Natural killer cell (primary cell): ENCODE data around the gene FCAMR. TPM values are rescaled to one million over a fixed set of nuclear protein-coding genes. Genes with fewer than 3 reads are reported as not detected.
A peak's percentile ranks its signal among the peaks of the same experiment; 100 is the strongest.
"Not testable (repeated sequence)": the region's sequence is repeated elsewhere in the genome, so short reads cannot be mapped to it uniquely, and the experiment has no call there.

Experiments used
- ATAC-seq, 3 donors: fragments of 150-1000 bp in 2 of 3; fragments of 200-7000 bp in 1 of 3; cut with Tn5 transposase; 1 replicate in 1 of 3; 2 replicates in 2 of 3; pipeline ENCODE4 v1.10.0; 2021; ENCODE audit warnings: mild to moderate bottlenecking in 2 of 3, moderate library complexity in 2 of 3
- DNase-seq, 2 donors: peaks; one replicate each; pipeline versions ENCODE4 v3.0.0 to v3.0.0-alpha.2; 2013 to 2021; ENCODE audit warnings: mixed read lengths in 1 of 2
- H3K27ac ChIP-seq: one replicate; pipeline ENCODE4 v1.5.1; 2013; ENCODE audit warnings: mild to moderate bottlenecking, low read length
- H3K27me3 ChIP-seq: one replicate; pipeline ENCODE4 v1.6.1; 2013; ENCODE audit warnings: low read length; ENCODE audit not compliant: control insufficient read depth, insufficient read depth
- H3K36me3 ChIP-seq: one replicate; pipeline ENCODE4 v1.6.1; 2013; ENCODE audit warnings: low read length; ENCODE audit not compliant: control insufficient read depth, insufficient read depth
- H3K4me1 ChIP-seq: one replicate; pipeline ENCODE4 v1.6.1; 2013; ENCODE audit warnings: low read length; ENCODE audit not compliant: control insufficient read depth, insufficient read depth
- H3K4me3 ChIP-seq: one replicate; pipeline ENCODE4 v1.5.1; 2013; ENCODE audit warnings: low read length
- H3K9me3 ChIP-seq: one replicate; pipeline ENCODE4 v1.6.1; 2013; ENCODE audit warnings: low read length; ENCODE audit not compliant: control insufficient read depth, insufficient read depth
- H3K27ac Mint-ChIP-seq, 2 donors: one replicate each; pipeline ENCODE4 v1.8.0; 2022; ENCODE audit warnings: mild to moderate bottlenecking in 2 of 2, mixed read lengths in 2 of 2, moderate library complexity in 1 of 2
- H3K27me3 Mint-ChIP-seq, 2 donors: one replicate each; pipeline ENCODE4 v1.8.0; 2022; ENCODE audit warnings: low read depth in 2 of 2, mixed read lengths in 2 of 2
- H3K36me3 Mint-ChIP-seq: one replicate; pipeline ENCODE4 v1.8.0; 2022; ENCODE audit warnings: mixed read lengths
- H3K4me1 Mint-ChIP-seq, 2 donors: one replicate each; pipeline ENCODE4 v1.8.0; 2022; ENCODE audit warnings: mixed read lengths in 2 of 2
- H3K4me3 Mint-ChIP-seq: one replicate; pipeline ENCODE4 v1.8.0; 2022; ENCODE audit warnings: mild to moderate bottlenecking, moderate library complexity, mixed read lengths
- H3K9me3 Mint-ChIP-seq, 2 donors: one replicate each; pipeline ENCODE4 v1.8.0; 2022; ENCODE audit warnings: mixed read lengths in 2 of 2
- WGBS: methylation state at CpG from one replicate; pipeline ENCODE4 v1.1.7; 2013; ENCODE audit warnings: missing lambda C conversion rate; ENCODE audit not compliant: insufficient coverage; 5-methylcytosine and 5-hydroxymethylcytosine counted together
- intact Hi-C: fragments of 100-400 bp; cut with micrococcal nuclease; formaldehyde crosslinking; loops from one replicate; pipeline ENCODE4 v1.14.2; 2022
- total RNA-seq, 4 donors: library from RNA; stranded (reverse); fragments of 120-200 nt in 1 of 4; gene quantifications; one replicate each; pipeline versions ENCODE4 v1.2.3 to v1.2.4, GENCODE V29; 2013 to 2022
- TF ChIP-seq, protein P1 (sequence below): fragments of 200-600 bp; IDR thresholded peaks from one replicate; pipeline ENCODE4 v1.8.0; 2022; ENCODE audit warnings: antibody characterized with exemption

The FCAMR gene
- total RNA-seq, 3 donors from 2014 or later (not counting 1 experiment from before 2014, with no cell fraction given), result not detected

DNA sequence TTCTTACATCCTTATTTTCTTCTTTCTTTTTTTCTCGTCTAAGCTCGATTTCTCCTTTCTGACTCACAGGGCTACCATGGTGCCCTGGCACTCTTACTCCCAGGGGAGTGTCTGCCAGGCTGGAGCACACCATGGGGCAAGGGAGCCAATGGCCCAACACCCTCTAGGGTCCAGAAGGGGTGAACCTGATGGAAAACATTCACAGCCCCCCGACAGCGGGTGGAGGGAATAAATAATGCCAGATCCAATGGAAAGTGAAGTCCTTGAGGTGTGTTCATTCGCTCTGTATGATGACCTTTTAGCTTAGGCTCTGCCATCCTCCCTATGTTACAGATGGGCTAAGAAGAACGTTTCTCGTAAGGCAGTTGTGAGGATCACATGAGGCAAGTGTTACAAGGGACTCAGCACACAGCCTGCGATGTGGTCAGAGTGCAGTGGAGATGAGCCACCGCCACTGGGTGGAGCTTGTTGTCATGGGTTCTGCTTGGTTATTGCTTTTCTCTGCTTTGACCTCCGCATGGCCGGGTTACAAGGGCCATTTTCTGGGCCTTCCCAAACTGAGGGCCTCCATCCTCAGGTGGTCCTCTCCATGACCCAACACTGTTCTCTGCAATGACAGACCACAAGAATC lies 45.0 kb downstream of the FCAMR start:
- H3K4me1 Mint-ChIP-seq, result peaks cover 9 to 17% of the 10 kb centered on the region in 2 donors

GRCh38 chr1:206924592-206925105 lies 45.6 kb downstream of the FCAMR start:
- Histone ChIP-seq H3K4me1 (peaks cover 76% of the 10 kb centered on the region), H3K4me3 (no peak overlapping the region), H3K27ac (peak overlapping the region; percentile 93), H3K9me3 (no peaks in the 10 kb centered on the region), H3K27me3 (no peaks in the 10 kb centered on the region), H3K36me3 (no peaks in the 10 kb centered on the region)
- no peak overlapping the region for H3K4me3 Mint-ChIP-seq
- H3K27ac Mint-ChIP-seq, result no peak overlapping the region
- TF ChIP-seq, protein P1, sequence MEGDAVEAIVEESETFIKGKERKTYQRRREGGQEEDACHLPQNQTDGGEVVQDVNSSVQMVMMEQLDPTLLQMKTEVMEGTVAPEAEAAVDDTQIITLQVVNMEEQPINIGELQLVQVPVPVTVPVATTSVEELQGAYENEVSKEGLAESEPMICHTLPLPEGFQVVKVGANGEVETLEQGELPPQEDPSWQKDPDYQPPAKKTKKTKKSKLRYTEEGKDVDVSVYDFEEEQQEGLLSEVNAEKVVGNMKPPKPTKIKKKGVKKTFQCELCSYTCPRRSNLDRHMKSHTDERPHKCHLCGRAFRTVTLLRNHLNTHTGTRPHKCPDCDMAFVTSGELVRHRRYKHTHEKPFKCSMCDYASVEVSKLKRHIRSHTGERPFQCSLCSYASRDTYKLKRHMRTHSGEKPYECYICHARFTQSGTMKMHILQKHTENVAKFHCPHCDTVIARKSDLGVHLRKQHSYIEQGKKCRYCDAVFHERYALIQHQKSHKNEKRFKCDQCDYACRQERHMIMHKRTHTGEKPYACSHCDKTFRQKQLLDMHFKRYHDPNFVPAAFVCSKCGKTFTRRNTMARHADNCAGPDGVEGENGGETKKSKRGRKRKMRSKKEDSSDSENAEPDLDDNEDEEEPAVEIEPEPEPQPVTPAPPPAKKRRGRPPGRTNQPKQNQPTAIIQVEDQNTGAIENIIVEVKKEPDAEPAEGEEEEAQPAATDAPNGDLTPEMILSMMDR, result no peak
- H3K9me3 Mint-ChIP-seq, result no peaks in the 10 kb centered on the region
- ATAC-seq (peak; percentile 1 to 4 (median 3)), DNase-seq (peak; percentile 43 to 47)
- peaks cover 4 to 17% of the 10 kb centered on the region in 2 donors for H3K4me1 Mint-ChIP-seq
- no peaks in the 10 kb centered on the region for H3K36me3 Mint-ChIP-seq
- WGBS, result 38% methylated on average over 8 of the region's 8 CpGs
- no peaks in the 10 kb centered on the region for H3K27me3 Mint-ChIP-seq
- intact Hi-C loops, result loop anchor here (2.0 to 10.0 kb wide), 4 partner anchors 14 to 400 kb away; partner anchors contain the start of gene CD55

More for the DNA sequence above, 45.0 kb downstream of the FCAMR start:
- no peaks in the 10 kb centered on the region for H3K27me3 Mint-ChIP-seq
- H3K36me3 Mint-ChIP-seq, result no peaks in the 10 kb centered on the region
- no peak overlapping the region for H3K27ac Mint-ChIP-seq
- Histone ChIP-seq H3K27me3 (no peaks in the 10 kb centered on the region), H3K9me3 (no peaks in the 10 kb centered on the region), H3K4me1 (peaks cover 78% of the 10 kb centered on the region), H3K4me3 (no peak overlapping the region), H3K27ac (peak overlapping the region; percentile 93), H3K36me3 (no peaks in the 10 kb centered on the region)
- TF ChIP-seq, protein P1, result no peak
- H3K9me3 Mint-ChIP-seq, result no peaks in the 10 kb centered on the region
- intact Hi-C loops, result loop anchor here (2.0 to 10.0 kb wide), 2 partner anchors 14 to 400 kb away; partner anchors contain the start of gene CD55
- WGBS, result 24% methylated on average over 11 of the region's 11 CpGs
- no peak overlapping the region for H3K4me3 Mint-ChIP-seq
- ATAC-seq, result peak; percentile 68 to 86 (median 85)
- DNase-seq, result peak; percentile 80 to 84

- H3K9me3 Mint-ChIP-seq, H3K36me3 Mint-ChIP-seq, H3K27me3 Mint-ChIP-seq, H3K27ac Mint-ChIP-seq, DNase-seq, H3K4me3 Mint-ChIP-seq, H3K27me3 ChIP-seq, H3K4me3 ChIP-seq, H3K36me3 ChIP-seq, ATAC-seq, H3K9me3 ChIP-seq: not testable (repeated sequence)
- Histone ChIP-seq H3K27ac (peak overlapping the region; percentile 93), H3K4me1 (peaks cover 78% of the 10 kb centered on the region)
- peaks cover 1 to 15% of the 10 kb centered on the region in 2 donors for H3K4me1 Mint-ChIP-seq
- intact Hi-C loops, result loop anchor here (2.0 to 10.0 kb wide), 4 partner anchors 13 to 401 kb away; partner anchors contain the start of gene CD55
- 86% methylated on average over 3 of the region's 4 CpGs for WGBS
These were observed 46.2 kb downstream of the FCAMR start for GRCh38 chr1:206923961-206924557.
